Measurements from ENCODE around the gene CCDC134.
A peak's percentile ranks its signal among the peaks of the same experiment; 100 is the strongest.

The CCDC134 gene

GRCh38 chr22:41793871-41794270 is 6.6 kb upstream of the CCDC134 start:
- DNase-seq: no peak

DNA sequence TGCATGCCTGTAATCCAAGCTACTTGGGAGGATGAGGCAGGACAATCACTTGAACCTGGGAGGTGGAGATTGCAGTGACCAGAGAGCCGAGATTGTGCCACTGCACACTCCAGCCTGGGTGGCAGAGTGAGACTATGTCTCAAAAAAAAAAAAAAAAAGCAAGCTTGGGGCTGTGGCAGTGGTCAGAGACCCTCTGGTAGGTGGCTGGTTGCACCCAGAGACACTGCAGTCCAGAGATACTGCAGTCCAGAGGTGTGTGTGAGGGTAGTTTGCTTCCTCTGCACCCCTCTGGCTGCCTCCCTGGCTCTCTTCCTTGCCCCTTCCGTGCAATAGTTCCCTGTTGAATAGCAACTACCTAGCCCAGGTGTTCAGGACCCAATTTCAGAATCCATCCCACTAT is 1.7 kb upstream of the CCDC134 start:
- DNase-seq: no peak

DNA sequence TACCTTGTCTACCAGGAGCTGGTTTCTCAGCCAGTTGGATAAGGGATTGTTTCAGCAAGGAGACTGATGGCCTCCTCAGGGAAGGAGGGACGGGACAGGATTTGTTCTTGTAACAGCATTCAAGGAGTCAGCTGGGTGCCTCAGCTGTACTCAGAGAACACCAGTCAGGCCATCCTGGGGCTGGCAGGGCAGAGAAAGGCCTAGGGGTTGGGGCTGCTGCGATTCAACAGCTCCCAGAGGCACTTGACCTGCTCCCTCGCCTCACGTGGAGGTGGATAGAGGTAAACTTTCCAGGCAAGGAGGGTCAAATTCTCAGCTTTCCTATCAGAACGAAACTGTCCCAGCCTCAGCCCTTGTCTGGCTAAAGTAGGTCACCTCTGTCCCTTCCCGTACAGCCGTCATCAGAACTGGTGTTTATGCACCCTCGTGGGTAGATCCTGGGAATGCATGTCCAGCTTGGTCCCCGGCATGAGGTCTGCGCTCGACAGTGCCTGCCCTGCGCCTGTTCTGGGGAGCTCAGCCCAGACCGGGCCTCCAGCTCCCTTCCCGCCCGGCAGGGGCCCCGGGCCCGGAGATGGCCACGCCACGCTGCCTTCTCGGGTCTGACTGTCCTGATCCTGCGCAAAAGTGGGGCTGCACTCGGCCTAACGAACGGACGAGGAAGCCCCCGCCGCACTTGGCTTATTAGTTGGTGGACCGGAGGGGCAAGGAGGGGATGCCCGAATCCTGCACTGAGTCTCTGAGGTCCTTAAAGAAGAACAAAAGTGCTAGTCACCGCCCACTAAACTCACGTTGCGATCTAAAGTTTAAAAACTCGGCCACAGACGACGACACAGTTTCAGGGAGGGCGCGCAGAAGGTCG is 762 bp upstream of the CCDC134 start:
- DNase-seq: peak; percentile 12

GRCh38 chr22:41801147-41801819 is 804 bp downstream of the CCDC134 start:
- no peak for DNase-seq

DNA sequence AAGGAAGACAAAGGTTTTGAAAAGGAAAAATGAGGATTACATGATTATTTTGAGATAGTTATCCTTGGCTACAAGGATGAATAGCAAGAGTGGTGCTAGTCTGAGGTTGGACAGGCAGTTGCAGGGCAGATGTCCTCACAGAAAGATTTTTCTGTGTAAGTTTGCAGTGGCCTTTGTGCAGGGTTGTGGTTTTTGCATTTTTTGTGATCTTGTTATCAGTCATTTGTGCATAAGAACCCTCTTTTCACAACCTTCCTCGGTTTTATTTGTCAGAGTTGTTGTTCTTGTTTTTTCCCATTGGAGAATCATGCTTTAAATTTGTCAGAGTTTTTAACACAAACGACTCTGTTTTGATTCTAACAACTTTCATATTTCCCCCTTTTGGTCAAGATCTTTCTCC is 1.4 kb downstream of the CCDC134 start:
- no peak for DNase-seq

DNA sequence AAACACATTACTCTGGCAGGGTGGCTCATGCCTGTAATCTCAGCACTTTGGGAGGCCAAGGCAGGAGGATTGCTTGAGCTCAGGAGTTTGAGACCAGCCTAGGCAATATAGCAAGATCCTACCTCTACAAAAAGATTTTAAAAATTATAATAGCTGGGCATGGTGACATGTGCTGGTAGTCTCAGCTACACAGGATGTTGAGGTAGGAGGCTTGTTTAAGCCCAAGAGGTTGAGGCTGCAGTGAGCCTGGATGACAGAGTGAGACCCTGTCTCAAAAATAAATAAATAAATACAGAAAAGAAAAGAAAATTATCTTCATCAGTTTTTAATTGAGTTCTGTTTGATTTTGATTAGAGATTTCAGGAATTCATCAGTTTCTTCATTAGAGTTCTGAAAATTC is 5.2 kb downstream of the CCDC134 start:
- DNase-seq: no peak

DNA sequence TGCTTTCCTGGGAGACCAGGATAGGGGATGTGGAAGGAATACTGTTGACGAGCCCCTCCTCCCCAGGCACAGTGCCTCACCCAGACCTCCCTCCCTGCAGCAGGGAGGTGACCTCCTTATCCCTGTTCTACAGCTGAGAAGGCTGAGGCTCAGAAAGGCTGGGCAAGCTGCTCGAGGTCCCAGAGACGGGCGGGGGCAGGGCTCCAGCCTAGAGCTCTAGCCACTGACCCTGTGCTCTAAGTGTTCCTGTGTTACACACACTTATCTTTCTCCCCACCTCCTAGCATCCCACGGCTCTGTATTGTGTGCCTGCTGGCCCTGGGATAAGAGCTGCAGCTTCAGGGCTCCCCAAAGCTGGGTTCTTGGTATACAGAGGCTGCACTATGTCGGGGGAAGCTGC is 7.9 kb downstream of the CCDC134 start:
- peak; percentile 84 for DNase-seq

DNA sequence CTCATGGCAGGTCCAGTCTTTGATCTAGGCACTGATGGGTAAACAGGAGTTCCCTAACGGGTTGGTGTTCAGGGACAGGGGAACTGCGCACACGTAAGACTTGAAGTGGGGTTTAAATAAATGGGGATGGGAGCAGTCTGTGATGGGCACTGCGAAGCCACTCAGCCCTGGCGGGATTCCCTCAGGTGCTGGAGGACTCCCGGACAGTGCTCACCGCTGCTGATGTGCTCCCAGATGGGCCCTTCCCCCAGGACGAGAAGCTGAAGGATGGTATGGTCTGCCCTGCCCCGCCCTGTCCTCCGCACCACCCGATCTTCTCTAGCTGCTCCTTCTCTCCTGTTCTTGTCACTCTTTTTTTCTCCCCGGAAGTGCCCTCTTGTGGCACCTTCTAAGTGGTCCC is 9.5 kb downstream of the CCDC134 start:
- no peak for DNase-seq

DNA sequence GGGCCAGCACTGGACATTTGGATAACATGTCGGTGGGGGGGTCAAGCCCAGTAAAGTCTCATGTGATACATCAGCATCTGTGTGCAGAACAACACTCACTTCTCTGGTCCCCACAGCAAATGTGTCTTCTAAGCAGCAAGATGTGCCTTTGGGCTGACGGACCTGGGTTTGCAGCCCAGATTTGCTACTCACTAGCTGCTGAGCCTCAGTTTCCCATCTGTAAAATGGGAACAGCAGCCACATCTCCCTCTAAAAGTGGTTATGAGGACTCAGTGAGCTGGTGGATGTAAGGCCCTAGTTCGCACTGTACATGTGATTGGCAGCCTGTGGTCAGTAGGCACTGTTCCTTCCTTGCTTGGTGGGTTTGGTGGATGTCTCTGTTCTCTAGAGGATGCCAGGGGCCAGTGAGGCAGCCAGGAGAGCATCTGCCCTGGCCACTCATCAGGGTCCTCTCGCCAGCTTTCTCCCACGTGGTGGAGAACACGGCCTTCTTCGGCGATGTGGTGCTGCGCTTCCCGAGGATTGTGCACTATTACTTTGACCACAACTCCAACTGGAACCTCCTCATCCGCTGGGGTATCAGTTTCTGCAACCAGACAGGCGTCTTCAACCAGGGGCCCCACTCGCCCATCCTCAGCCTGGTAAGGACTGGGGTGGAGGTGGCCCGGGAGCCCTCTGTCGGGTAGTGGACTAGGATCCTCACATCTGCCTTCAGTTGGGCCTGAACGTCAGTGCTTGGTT is 12.5 kb downstream of the CCDC134 start:
- DNase-seq: no peak

GRCh38 chr22:41813726-41814410 is 13.4 kb downstream of the CCDC134 start:
- no peak for DNase-seq

- DNase-seq: no peak
Measured at GRCh38 chr22:41815716-41816115, 15.2 kb downstream of the CCDC134 start.

DNA sequence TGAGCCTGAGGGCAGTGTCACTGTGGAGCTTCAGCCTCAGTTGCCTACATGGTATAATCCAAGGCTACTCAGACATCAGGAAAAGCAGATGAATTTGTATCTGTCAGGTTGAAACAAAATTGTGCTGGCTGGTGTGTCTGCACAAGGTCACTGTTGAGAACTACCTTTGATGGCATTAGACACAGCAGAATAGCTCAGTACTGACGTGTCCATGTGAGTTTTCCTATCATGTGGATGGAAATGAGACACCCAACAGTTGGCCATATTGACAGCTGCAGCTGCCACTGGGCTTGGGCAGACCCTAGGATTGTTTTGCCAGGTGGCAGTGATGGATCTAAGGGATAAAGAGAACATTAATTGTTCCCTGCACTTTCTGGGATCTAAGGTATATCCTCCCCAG is 15.8 kb downstream of the CCDC134 start:
- no peak for DNase-seq

DNA sequence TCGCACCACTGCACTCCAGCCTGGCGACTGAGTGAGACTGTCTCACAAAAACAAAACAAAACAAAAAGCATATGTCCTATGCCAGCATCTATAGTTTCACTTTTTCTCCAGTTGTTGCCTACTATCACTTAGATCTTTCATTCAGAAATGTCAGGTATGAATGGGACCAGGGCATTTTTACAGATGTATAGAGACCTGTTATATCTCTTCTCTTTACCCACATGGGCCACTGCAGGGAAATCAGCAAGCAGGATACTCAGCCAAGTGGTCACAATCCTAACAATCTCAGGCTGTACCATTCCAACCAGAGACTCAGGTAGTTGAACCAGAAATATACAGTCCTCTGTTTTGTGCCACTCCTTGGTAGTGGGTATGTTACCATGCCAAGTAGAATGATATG is 16.4 kb downstream of the CCDC134 start:
- no peak for DNase-seq

DNA sequence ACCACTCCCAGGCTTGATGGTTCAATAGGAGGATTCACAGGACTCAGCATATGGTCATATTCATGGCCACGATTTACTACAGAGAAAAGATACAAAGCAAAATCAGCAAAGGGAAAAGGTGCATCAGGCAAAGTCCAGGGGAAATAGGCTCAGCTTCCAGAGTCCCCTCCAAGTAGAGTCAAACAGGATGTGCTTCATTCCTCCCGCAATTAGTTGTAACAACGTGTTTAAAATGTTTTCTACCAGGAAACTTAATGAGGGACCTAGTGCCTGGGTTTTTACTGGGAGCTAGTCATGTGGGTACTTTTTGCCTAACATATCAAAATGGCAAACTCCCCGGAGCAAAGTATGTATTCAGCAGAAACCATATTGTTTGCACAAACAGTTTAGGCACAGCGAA is 17.5 kb downstream of the CCDC134 start:
- no peak for DNase-seq

DNA sequence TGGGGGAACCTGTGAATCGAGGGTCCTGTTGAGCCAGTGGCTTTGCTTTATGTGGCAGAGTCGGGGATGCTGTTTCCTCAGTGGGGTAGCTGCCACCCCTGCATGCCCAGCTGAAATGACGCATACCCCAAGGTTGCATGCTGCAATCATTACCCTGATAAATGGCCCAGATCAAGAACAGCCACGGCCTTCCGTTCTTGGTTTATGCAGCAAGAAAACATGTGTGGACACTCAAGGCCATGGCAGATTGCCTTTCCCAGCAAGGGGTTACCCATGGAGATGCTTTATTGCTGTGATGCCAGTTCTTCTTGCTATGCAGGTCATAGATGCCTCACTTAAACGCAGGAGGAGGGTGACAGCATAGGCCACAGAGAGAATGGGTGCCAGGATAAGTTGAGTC is 18.1 kb downstream of the CCDC134 start:
- DNase-seq: no peak

- DNase-seq: no peak
Measured at GRCh38 chr22:41819257-41819656, 18.8 kb downstream of the CCDC134 start.

- DNase-seq: no peak
Measured at GRCh38 chr22:41820447-41820846, 20.0 kb downstream of the CCDC134 start.

GRCh38 chr22:41821471-41822316 is 21.2 kb downstream of the CCDC134 start:
- DNase-seq: peak; percentile 32

GRCh38 chr22:41822317-41823057 is 22.0 kb downstream of the CCDC134 start:
- DNase-seq: peak; percentile 83

DNA sequence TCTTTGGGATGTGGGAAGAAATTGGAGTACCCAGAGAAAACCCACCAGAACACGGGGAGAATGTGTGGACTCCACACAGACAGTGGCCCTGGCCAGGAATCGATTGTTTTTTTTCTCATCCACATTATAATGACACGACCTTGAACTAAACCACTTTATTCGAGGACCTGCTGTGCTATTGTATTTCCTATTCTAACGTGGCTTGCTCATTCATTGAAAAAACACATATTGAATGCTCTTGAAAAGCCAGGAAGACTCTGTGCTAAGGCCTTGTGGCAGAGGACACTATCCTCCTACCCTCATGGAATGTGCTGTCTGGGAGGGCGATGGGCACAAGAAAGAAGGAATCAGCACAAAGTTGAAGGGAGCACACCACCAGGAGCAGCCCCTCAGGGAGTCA is 23.3 kb downstream of the CCDC134 start:
- DNase-seq: no peak

- DNase-seq: no peak
Measured at GRCh38 chr22:41825376-41825775, 24.9 kb downstream of the CCDC134 start.

Data from hematopoietic multipotent progenitor cell treated with erythropoietin and hydrocortisone succinate and interleukin-3 and kit ligand, for 8 days (in vitro differentiated cells).